Measurements from ENCODE around the gene OR51F1. TPM values are rescaled to one million over a fixed set of nuclear protein-coding genes. Genes with fewer than 3 reads are reported as not detected.

The OR51F1 gene
- total and polyA plus RNA-seq, 8 donors: not detected

DNA sequence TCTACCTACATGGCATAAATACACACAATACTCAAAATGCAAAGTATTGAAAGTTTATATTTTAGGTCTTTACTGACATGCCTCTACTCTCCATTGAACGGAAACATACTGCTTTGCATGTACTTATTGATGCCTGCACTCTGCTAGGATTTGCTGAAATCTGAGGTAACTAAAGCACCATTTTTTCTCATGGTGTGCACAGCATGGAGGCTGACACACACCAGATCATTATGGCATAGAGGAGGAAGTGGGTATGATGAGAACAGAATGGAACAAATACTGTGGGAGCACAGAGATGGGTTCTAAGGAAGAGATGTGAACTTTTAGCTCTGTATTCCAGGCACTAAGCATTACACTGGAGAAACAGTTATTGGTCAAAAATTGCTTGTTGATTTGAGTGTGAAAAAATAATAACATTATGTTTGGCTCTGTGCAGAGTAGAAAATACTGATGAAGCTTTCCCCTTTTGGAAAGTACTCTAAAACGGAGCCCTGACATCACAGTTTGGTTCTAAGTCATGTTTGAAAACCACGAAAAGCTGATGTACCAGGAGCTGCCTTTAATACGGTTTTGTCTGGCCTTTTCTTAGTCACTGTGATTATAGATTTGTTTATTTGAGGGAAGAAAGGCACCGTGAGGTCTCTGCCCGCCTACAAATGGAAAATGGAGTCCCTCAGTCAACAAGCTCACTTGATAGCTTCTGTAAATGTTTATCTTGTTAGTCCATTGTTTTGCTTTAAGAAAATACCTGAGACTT, 28.9 kb upstream of the OR51F1 start:
- TF ChIP-seq, protein P1, sequence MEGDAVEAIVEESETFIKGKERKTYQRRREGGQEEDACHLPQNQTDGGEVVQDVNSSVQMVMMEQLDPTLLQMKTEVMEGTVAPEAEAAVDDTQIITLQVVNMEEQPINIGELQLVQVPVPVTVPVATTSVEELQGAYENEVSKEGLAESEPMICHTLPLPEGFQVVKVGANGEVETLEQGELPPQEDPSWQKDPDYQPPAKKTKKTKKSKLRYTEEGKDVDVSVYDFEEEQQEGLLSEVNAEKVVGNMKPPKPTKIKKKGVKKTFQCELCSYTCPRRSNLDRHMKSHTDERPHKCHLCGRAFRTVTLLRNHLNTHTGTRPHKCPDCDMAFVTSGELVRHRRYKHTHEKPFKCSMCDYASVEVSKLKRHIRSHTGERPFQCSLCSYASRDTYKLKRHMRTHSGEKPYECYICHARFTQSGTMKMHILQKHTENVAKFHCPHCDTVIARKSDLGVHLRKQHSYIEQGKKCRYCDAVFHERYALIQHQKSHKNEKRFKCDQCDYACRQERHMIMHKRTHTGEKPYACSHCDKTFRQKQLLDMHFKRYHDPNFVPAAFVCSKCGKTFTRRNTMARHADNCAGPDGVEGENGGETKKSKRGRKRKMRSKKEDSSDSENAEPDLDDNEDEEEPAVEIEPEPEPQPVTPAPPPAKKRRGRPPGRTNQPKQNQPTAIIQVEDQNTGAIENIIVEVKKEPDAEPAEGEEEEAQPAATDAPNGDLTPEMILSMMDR (IDR thresholded peaks at IDR 0.05): no peak
- DNase-seq: no peak
- intact Hi-C loops (cut with DNase I): no loop called here

GRCh38 chr11:4797206-4797605, 27.5 kb upstream of the OR51F1 start:
- Histone ChIP-seq H3K27me3 (no peaks in the 10 kb centered on the region), H3K36me3 (no peaks in the 10 kb centered on the region), H3K4me3 (no peak overlapping the region), H3K27ac (no peak overlapping the region), H3K4me1 (no peaks in the 10 kb centered on the region), H3K9me3 (no peaks in the 10 kb centered on the region)
- TF ChIP-seq, protein P1 (IDR thresholded peaks at IDR 0.05): no peak
- FAIRE-seq (no peak), ATAC-seq (no peak), DNase-seq (no peak)
- WGBS, 2 donors: 20 to 31% methylated on average over 2 of the region's 2 CpGs
- intact Hi-C loops (cut with DNase I): no loop called here

More for the DNA sequence above, 28.9 kb upstream of the OR51F1 start:
- ATAC-seq: no peak
- no peaks in the 10 kb centered on the region for H3K4me1 ChIP-seq
- FAIRE-seq: no peak
- WGBS, 2 donors: 41 to 47% methylated on average over 6 of the region's 6 CpGs
- H3K9me3 ChIP-seq: no peaks in the 10 kb centered on the region
- H3K27me3 ChIP-seq: no peaks in the 10 kb centered on the region
- H3K27ac ChIP-seq: no peak overlapping the region
- H3K36me3 ChIP-seq: no peaks in the 10 kb centered on the region
- H3K4me3 ChIP-seq: no peak overlapping the region

DNA sequence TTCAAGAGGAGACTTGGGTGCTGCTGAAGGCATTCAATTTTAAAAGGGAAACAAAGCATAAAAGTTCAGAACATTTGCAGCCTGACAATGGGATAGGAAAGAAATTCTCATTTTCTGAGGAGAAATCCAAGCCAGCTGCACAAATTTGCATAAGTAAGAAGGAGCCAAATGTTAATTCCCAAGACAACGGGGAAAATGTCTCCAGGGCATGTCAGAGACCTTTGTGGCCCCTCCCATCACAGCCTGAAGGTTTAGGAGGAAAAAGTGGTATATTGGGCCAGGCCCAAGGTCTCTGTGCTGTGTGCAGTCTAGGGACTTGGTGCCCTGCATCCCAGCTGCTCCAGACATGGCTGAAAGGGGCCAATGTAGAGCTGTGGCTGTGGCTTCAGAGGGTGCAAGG, 12.7 kb upstream of the OR51F1 start:
- intact Hi-C loops (cut with DNase I): no loop called here
- WGBS, 2 donors: 52 to 60% methylated on average over 1 of the region's 1 CpG
- DNase-seq (no peak), ATAC-seq (no peak), FAIRE-seq (no peak)
- H3K36me3 ChIP-seq: no peaks in the 10 kb centered on the region
- TF ChIP-seq, protein P1 (IDR thresholded peaks at IDR 0.05): no peak
- H3K27me3 ChIP-seq: no peaks in the 10 kb centered on the region
- no peaks in the 10 kb centered on the region for H3K9me3 ChIP-seq
- H3K27ac ChIP-seq: no peak overlapping the region
- H3K4me3 ChIP-seq: no peak overlapping the region
- no peaks in the 10 kb centered on the region for H3K4me1 ChIP-seq

DNA sequence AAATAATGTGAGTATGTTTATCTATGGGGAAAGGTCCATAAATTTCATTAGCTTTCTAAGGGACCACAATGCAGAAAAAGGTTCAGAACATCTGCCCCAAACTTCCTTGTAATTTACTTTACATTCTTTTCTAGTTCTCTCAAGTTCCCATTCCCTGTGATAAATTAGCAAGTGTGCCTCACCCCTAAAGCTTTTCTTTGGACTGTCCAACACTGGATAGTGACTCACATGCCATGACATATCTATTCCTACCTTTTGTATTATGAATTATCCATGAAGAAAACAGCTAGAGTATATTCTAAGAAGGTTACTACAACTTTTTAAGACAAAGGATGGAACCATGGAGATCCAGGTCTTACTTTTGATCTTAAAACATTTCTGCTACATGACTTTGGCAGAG, 1.6 kb downstream of the OR51F1 start:
- Histone ChIP-seq H3K27ac (no peak overlapping the region), H3K27me3 (no peaks in the 10 kb centered on the region), H3K9me3 (no peaks in the 10 kb centered on the region), H3K4me1 (no peaks in the 10 kb centered on the region), H3K36me3 (no peaks in the 10 kb centered on the region), H3K4me3 (no peak overlapping the region)
- FAIRE-seq (no peak), DNase-seq (no peak), ATAC-seq (no peak)
- intact Hi-C loops (cut with DNase I): no loop called here
- TF ChIP-seq, protein P1 (IDR thresholded peaks at IDR 0.05): no peak

GRCh38 chr11:4766420-4767043, 3.2 kb downstream of the OR51F1 start:
- no peaks in the 10 kb centered on the region for H3K27me3 ChIP-seq
- H3K36me3 ChIP-seq: no peaks in the 10 kb centered on the region
- TF ChIP-seq, protein P1 (IDR thresholded peaks at IDR 0.05): no peak
- intact Hi-C loops (cut with DNase I): no loop called here
- WGBS, 2 donors: 74 to 82% methylated on average over 6 of the region's 6 CpGs
- DNase-seq: no peak
- H3K4me1 ChIP-seq: no peaks in the 10 kb centered on the region
- no peak for ATAC-seq
- no peak overlapping the region for H3K4me3 ChIP-seq
- H3K27ac ChIP-seq: no peak overlapping the region
- no peak for FAIRE-seq
- no peaks in the 10 kb centered on the region for H3K9me3 ChIP-seq

All from pancreas (tissue), 10 donors.